Activated T-helper 2 cell treated with anti-CD3 and anti-CD28 coated beads, Interferon-gamma antibody, Interleukin-2, Interleukin-4, amounts not matched to agents 10 μg/mL and 5 μg/mL and 100 μg/mL, durations not matched to agents 14 hours and 24 hours and 36 hours (primary cell): ENCODE data around the gene SMG5. TPM values are rescaled to one million over a fixed set of nuclear protein-coding genes. Genes with fewer than 3 reads are reported as not detected.
"Not testable (repeated sequence)": the region's sequence is repeated elsewhere in the genome, so short reads cannot be mapped to it uniquely, and the experiment has no call there.

Experiments
- DNase-seq: peaks from one replicate; pipeline ENCODE4 v3.0.0; 2021; ENCODE audit warnings: low spot score
- H3K27ac Mint-ChIP-seq: one replicate; pipeline ENCODE4 v1.8.0; 2021; ENCODE audit warnings: mixed read lengths
- H3K27me3 Mint-ChIP-seq: one replicate; pipeline ENCODE4 v1.8.0; 2021; ENCODE audit warnings: low read depth, mixed read lengths
- H3K36me3 Mint-ChIP-seq: one replicate; pipeline ENCODE4 v1.8.0; 2021; ENCODE audit warnings: low read depth, mixed read lengths
- H3K4me1 Mint-ChIP-seq: one replicate; pipeline ENCODE4 v1.8.0; 2021; ENCODE audit warnings: low read depth, mixed read lengths
- H3K4me3 Mint-ChIP-seq: one replicate; pipeline ENCODE4 v1.8.0; 2021; ENCODE audit warnings: low read depth, mild to moderate bottlenecking, moderate library complexity, mixed read lengths
- H3K9me3 Mint-ChIP-seq: one replicate; pipeline ENCODE4 v1.8.0; 2021; ENCODE audit warnings: mixed read lengths
- intact Hi-C: fragments of 100-400 bp; cut with micrococcal nuclease; formaldehyde crosslinking; loops from one replicate; pipeline ENCODE4 v1.15.1; 2023
- total RNA-seq: library from RNA; stranded (reverse); gene quantifications from 2 replicates; pipeline ENCODE4 v1.2.3, GENCODE V29; 2022

Gene SMG5
- total RNA-seq, 1 donor from 2014 or later, result 89.3 TPM

DNA sequence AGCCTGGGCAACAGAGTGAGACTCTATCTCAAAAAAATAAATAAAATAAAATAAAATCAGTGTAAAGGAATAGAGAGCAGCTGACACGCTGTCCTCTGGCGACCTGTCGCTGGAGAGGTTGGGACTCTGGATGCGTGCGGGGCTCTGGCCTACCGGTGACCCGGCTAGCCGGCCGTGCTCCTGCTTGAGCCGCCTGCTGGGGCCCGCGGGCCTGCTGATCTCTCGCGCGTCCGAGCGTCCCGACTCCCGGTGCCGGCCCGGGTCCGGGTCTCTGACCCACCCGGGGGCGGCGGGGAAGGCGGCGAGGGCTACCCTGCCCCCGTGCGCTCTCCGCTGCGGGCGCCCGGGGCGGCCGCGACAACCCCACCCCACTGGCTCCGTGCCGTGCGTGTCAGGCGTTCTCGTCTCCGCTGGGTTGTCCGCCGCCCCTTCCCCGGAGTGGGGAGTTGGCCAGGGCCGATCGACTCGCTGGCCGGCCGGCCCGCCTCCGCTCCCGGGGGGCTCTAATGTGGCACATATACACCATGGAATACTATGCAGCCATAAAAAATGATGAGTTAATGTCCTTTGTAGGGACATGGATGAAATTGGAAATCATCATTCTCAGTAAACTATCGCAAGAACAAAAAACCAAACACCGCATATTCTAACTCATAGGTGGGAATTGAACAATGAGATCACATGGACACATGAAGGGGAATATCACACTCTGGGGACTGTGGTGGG lies 66.1 kb downstream of the SMG5 start:
- intact Hi-C loops, result loop anchor here (10.0 kb wide), 1 partner anchor 288 kb away; the partner anchor contains the start of gene MEF2D
- peak overlapping the region; percentile 96 for H3K27ac Mint-ChIP-seq
- not testable (repeated sequence) for H3K4me3 Mint-ChIP-seq

GRCh38 chr1:156214024-156214748 lies 68.4 kb downstream of the SMG5 start:
- Mint-ChIP-seq H3K27me3 (no peaks in the 10 kb centered on the region), H3K4me1 (peaks cover 32% of the 10 kb centered on the region), H3K36me3 (peaks cover 67% of the 10 kb centered on the region), H3K27ac (peak overlapping the region; percentile 98), H3K4me3 (peak overlapping the region; percentile 89), H3K9me3 (no peaks in the 10 kb centered on the region)
- no peak for DNase-seq
- intact Hi-C loops, result loop anchor here (10.0 kb wide), 1 partner anchor 291 kb away; the partner anchor contains the start of gene MEF2D

More for the DNA sequence above, 66.1 kb downstream of the SMG5 start:
- Mint-ChIP-seq H3K36me3 (peaks cover 67% of the 10 kb centered on the region), H3K4me1 (peaks cover 48% of the 10 kb centered on the region)
- DNase-seq, H3K27me3 Mint-ChIP-seq, H3K9me3 Mint-ChIP-seq: not testable (repeated sequence)

GRCh38 chr1:156213644-156213966 lies 69.0 kb downstream of the SMG5 start:
- peak overlapping the region; percentile 97 for H3K27ac Mint-ChIP-seq
- intact Hi-C loops, result loop anchor here (1.0 to 10.0 kb wide), 4 partner anchors 10 to 291 kb away; partner anchors contain the start of genes MEF2D and SLC25A44
- H3K4me1 Mint-ChIP-seq, result peaks cover 33% of the 10 kb centered on the region
- H3K27me3 Mint-ChIP-seq, result no peaks in the 10 kb centered on the region
- peak overlapping the region; percentile 93 for H3K4me3 Mint-ChIP-seq
- H3K9me3 Mint-ChIP-seq, result no peaks in the 10 kb centered on the region
- H3K36me3 Mint-ChIP-seq, result peaks cover 71% of the 10 kb centered on the region
- no peak for DNase-seq

DNA sequence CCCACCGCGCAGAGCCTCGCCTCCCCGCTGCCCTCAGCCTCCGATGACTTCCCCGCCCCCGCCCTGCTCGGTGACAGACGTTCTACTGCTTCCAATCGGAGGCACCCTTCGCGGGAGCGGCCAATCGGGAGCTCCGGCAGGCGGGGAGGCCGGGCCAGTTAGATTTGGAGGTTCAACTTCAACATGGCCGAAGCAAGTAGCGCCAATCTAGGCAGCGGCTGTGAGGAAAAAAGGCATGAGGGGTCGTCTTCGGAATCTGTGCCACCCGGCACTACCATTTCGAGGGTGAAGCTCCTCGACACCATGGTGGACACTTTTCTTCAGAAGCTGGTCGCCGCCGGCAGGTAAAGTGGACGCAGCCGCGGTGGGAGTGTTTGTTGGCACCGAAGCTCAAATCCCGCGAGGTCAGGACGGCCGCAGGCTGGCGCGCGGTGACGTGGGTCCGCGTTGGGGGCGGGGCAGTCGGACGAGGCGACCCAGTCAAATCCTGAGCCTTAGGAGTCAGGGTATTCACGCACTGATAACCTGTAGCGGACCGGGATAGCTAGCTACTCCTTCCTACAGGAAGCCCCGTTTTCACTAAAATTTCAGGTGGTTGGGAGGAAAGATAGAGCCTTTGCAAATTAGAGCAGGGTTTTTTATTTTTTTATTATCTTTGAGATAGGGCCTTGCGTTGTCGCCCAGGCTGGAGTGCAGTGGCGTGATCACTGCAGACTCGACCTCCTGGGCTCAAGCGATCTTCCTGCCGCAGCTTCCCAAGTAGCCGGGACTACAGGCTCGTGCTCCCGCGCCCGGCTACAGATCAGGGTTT lies 69.6 kb downstream of the SMG5 start, which contains the start of gene PMF1:
TSS of gene PMF1 (plus strand) at position 175 of the 811 bp plus-strand sequence. CDS start at position 184, 9 bp downstream.
- H3K4me1 Mint-ChIP-seq, result peaks cover 31% of the 10 kb centered on the region
- peak within 1 kb of the TSS; percentile 98 for H3K27ac Mint-ChIP-seq
- peaks cover 71% of the 10 kb centered on the region for H3K36me3 Mint-ChIP-seq
- H3K4me3 Mint-ChIP-seq, result peak within 1 kb of the TSS; percentile 93
- no peaks in the 10 kb centered on the region for H3K27me3 Mint-ChIP-seq
- DNase-seq, result peak; percentile 95
- intact Hi-C loops, result loop anchor here (1.0 to 10.0 kb wide), 4 partner anchors 10 to 292 kb away; partner anchors contain the start of genes MEF2D and SLC25A44
- no peaks in the 10 kb centered on the region for H3K9me3 Mint-ChIP-seq

- peaks cover 75% of the 10 kb centered on the region for H3K36me3 Mint-ChIP-seq
- DNase-seq, result no peak
- H3K4me1 Mint-ChIP-seq, result peaks cover 24% of the 10 kb centered on the region
- H3K4me3 Mint-ChIP-seq, result peak overlapping the region; percentile 93
- intact Hi-C loops, result loop anchor here (2.0 to 10.0 kb wide), 2 partner anchors 13 to 293 kb away; partner anchors contain the start of gene MEF2D
- H3K9me3 Mint-ChIP-seq, result no peaks in the 10 kb centered on the region
- H3K27me3 Mint-ChIP-seq, result no peaks in the 10 kb centered on the region
- H3K27ac Mint-ChIP-seq, result peak overlapping the region; percentile 97
Measured at GRCh38 chr1:156212130-156212529, 70.5 kb downstream of the SMG5 start.

DNA sequence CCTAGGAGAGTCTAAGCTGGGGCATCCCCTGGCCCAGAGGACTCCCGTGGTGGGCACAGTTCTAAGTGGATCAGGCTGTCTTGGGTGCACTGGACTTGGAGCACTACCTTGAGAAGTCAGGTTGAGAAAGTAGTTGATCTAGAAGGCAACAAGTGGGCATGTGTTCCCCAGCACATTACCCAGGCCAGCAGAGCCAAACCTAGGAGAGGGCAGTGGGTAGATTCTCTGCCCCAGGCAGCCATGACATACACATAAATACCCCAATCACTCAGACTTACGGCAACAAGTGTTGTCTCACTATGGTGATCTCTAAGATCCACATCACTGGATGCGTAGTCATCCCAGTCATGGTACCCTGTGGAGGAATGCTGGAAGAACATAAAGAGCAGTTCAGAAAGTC lies 71.4 kb downstream of the SMG5 start:
- H3K36me3 Mint-ChIP-seq, result peaks cover 81% of the 10 kb centered on the region
- no peaks in the 10 kb centered on the region for H3K9me3 Mint-ChIP-seq
- DNase-seq, result no peak
- H3K27ac Mint-ChIP-seq, result peak overlapping the region; percentile 97
- intact Hi-C loops, result loop anchor here (10.0 kb wide), 1 partner anchor 294 kb away; the partner anchor contains the start of gene MEF2D
- H3K4me3 Mint-ChIP-seq, result no peak overlapping the region
- H3K27me3 Mint-ChIP-seq, result no peaks in the 10 kb centered on the region
- peaks cover 23% of the 10 kb centered on the region for H3K4me1 Mint-ChIP-seq

DNA sequence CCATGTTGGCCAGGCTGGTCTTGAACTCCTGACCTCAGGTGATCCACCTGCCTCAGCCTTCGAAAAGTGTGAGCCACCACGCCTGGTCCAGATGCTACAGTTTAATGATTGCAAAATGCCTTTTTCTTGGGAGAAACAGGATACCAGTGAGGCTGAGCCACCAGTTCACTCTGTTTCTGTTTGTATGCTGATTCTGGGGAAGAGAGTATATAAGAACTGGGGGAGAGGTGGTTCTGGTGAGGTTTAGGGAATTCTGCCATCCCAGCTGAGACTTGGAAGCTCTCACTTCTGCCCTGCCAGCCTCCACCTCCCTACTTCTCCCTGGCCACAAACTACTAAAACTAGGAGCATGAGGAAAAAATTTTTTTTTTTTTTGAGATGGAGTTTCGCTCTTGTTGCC lies 77.9 kb downstream of the SMG5 start:
- intact Hi-C loops, result no loop called here
- DNase-seq, result no peak
- no peaks in the 10 kb centered on the region for H3K27me3 Mint-ChIP-seq
- peaks cover 16% of the 10 kb centered on the region for H3K4me1 Mint-ChIP-seq
- H3K4me3 Mint-ChIP-seq, result no peak overlapping the region
- H3K9me3 Mint-ChIP-seq, result no peaks in the 10 kb centered on the region
- no peak overlapping the region for H3K27ac Mint-ChIP-seq
- H3K36me3 Mint-ChIP-seq, result peaks cover 60% of the 10 kb centered on the region

DNA sequence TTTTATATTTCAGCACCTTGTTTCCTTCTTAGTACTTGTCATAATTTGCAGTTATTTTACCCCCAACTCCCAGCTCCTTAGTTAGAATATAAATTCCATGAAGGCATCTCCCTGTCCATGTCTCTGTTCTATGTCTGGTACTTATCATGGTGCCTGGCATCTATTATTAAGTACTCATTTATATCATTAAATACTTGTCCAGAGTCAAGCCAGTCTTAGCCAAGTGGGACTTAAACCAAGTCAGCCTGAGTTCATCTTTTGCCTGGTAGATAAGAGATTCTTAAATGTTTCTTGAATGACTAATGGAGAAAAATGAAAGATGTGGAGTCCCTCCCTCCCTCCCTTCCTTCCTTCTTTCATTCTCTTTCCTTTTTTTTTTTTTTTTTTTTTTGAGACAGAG lies 79.3 kb downstream of the SMG5 start:
- Mint-ChIP-seq H3K9me3 (no peaks in the 10 kb centered on the region), H3K27me3 (no peaks in the 10 kb centered on the region), H3K27ac (no peak overlapping the region), H3K36me3 (peaks cover 60% of the 10 kb centered on the region), H3K4me1 (peaks cover 26% of the 10 kb centered on the region), H3K4me3 (no peak overlapping the region)
- DNase-seq, result no peak
- intact Hi-C loops, result no loop called here

GRCh38 chr1:156200044-156200443 lies 82.6 kb downstream of the SMG5 start:
- Mint-ChIP-seq H3K27me3 (no peaks in the 10 kb centered on the region), H3K36me3 (peaks cover 64% of the 10 kb centered on the region), H3K9me3 (no peaks in the 10 kb centered on the region), H3K4me3 (peak overlapping the region; percentile 76), H3K4me1 (peaks cover 49% of the 10 kb centered on the region), H3K27ac (peak overlapping the region; percentile 95)
- intact Hi-C loops, result no loop called here
- no peak for DNase-seq

Other genes with a start within 250 kb of the SMG5 start
- gene UBQLN4, start 229.0 kb downstream of the SMG5 start, total RNA-seq, result 71.3 and 73.3 TPM in 2 replicates
- 71.0 and 72.5 TPM in 2 replicates for gene LAMTOR2, start 228.0 kb downstream of the SMG5 start, total RNA-seq
- 0.18 and 0.21 TPM in 2 replicates for gene RAB25, start 221.7 kb downstream of the SMG5 start, total RNA-seq
- 1.2 and 1.6 TPM in 2 replicates for gene MEX3A, start 200.4 kb downstream of the SMG5 start, total RNA-seq
- gene LMNA, start 168.1 kb downstream of the SMG5 start, total RNA-seq, result 246 and 247 TPM in 2 replicates
- gene SEMA4A, start 129.2 kb downstream of the SMG5 start, total RNA-seq, result 128 and 132 TPM in 2 replicates
- 62.6 and 63.7 TPM in 2 replicates for gene SLC25A44, start 88.7 kb downstream of the SMG5 start, total RNA-seq
- 115 and 117 TPM in 2 replicates for gene PMF1, start 69.8 kb downstream of the SMG5 start, total RNA-seq
- gene BGLAP, start 40.6 kb downstream of the SMG5 start, total RNA-seq, result 1.7 and 2.2 TPM in 2 replicates
- 5.8 and 7.1 TPM in 2 replicates for gene PAQR6, start 34.8 kb downstream of the SMG5 start, total RNA-seq
- gene TMEM79, start 1.5 kb upstream of the SMG5 start, total RNA-seq, result 6.8 and 7.8 TPM in 2 replicates
- 19.1 and 19.8 TPM in 2 replicates for gene GLMP, start 12.9 kb upstream of the SMG5 start, total RNA-seq
- not detected in 2 replicates for gene VHLL, start 16.5 kb upstream of the SMG5 start, total RNA-seq
- gene CCT3, start 55.5 kb upstream of the SMG5 start, total RNA-seq, result 504 and 517 TPM in 2 replicates
- 0.39 TPM in 1 of 2 replicates, not detected in the other for gene TSACC, start 55.7 kb upstream of the SMG5 start, total RNA-seq
- not detected in 2 replicates for gene RHBG, start 86.4 kb upstream of the SMG5 start, total RNA-seq
- gene MEF2D, start 217.9 kb upstream of the SMG5 start, total RNA-seq, result 37.9 and 42.1 TPM in 2 replicates